Left ventricle myocardium superior (tissue), 1 donor: ENCODE results near the gene BTG2. TPM values are rescaled to one million over a fixed set of nuclear protein-coding genes. Genes with fewer than 3 reads are reported as not detected.
A peak's percentile ranks its signal among the peaks of the same experiment; 100 is the strongest.

Source experiments
- ATAC-seq: fragments of 200-7000 bp; cut with Tn5 transposase; one replicate; pipeline ENCODE4 v1.9.1; 2020; ENCODE audit warnings: mild to moderate bottlenecking, moderate library complexity
- DNase-seq: peaks from one replicate; pipeline ENCODE4 v3.0.0-alpha.2; 2020
- intact Hi-C: fragments of 100-400 bp; cut with micrococcal nuclease; formaldehyde crosslinking; loops from one replicate; pipeline ENCODE4 v1.11.0; 2022
- total RNA-seq: library from RNA; stranded (reverse); fragmentation: NEBNext Ultra II Directional; extraction: Animal tissue kit (Norgen Biotek cat#: 25700); gene quantifications from one replicate; pipeline ENCODE4 v1.2.1, GENCODE V29; 2021
- donor health status: DM: no; HTN: yes; CAD: no; lungs with severe emphysema.

The BTG2 gene
- total RNA-seq, 1 donor from 2014 or later, result 41.3 TPM

GRCh38 chr1:203274603-203275381 is 30.5 kb upstream of the BTG2 start:
- intact Hi-C loops, result loop anchor here (5.0 kb wide), 1 partner anchor 63 kb away; no protein-coding TSS in a partner anchor
- ATAC-seq, result peak; percentile 10
- no peak for DNase-seq

GRCh38 chr1:203275656-203276272 is 29.6 kb upstream of the BTG2 start:
- ATAC-seq, result no peak
- intact Hi-C loops, result no loop called here
- no peak for DNase-seq

DNA sequence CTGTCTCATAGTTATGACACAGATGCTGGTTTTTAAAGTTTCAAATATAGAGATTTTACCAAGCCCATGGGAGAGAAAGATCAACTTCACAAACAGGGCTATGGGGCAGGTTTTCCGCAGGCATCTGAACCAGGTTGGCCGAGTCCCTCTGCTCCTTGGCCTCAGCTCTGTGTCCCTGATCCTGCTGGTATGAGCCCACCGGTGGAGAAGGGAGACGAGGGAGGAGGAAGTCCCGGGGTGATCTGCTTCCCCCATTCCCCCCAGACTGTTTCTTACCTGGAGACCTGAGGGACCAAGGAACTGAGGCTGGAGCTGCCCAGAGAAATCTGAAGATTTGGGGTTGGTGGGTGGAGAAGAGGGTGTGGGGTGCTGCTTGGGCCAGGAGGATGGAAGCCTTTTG is 28.9 kb upstream of the BTG2 start:
- intact Hi-C loops, result no loop called here
- no peak for DNase-seq
- ATAC-seq, result no peak

DNA sequence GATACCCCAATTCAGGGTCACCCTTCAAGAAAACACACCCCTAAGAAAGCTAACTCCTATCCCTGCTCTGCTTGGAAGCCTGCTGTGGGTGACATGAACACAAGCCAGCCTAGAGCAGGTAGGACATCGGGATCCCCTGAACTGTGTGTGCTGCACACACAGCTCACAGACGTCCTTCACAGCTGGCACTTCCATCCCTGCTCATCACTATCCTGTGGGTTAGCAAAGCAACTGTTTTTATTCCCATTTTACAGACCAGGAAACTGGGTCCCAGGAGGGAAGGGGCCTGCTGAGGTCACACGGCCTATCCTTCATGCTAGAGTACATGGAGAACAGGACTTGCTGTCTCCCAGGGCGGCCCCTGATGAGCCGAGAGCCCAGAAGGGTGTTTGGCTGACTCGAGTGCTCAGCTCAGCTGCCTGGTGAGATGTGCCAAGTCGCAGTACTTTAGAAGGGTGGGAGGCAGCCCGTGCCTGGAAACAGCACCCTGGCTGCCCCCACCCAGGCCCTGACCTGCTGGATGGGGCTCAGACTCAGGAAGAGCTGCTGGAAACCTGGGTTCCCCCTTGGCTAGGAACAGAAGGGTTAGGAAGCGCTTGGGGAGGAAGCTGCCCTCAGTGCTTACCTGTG is 28.3 kb upstream of the BTG2 start:
- intact Hi-C loops, result no loop called here
- peak; percentile 17 for ATAC-seq
- DNase-seq, result peak; percentile 74

GRCh38 chr1:203278082-203278884 is 27.0 kb upstream of the BTG2 start:
- intact Hi-C loops, result no loop called here
- DNase-seq (peak; percentile 98), ATAC-seq (peak; percentile 85)

DNA sequence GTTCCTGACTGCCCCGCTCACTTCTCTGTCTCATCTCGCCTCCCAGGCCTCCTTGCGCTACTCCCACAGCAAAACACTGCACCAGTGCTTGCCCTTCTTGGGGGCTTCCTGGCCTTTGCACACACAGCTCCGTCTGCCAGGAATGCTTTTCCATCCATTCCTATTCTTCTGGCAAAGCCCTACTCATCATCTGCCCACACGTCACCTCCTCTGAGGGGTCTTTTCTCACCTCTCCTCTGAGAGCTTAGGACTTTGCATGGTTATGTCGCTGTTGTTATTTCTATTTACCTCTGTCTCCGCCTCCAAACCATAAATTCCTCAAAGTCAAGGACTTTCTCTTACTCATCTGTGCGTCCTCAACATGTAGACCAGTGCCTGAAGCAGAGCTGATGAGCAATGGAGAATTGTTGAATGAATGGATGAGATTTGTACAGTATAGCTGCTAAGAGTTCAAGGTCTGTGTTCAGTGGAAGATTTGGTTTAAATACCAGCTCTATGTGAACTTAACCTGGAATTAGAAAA is 26.4 kb upstream of the BTG2 start:
- intact Hi-C loops, result no loop called here
- no peak for DNase-seq
- no peak for ATAC-seq

DNA sequence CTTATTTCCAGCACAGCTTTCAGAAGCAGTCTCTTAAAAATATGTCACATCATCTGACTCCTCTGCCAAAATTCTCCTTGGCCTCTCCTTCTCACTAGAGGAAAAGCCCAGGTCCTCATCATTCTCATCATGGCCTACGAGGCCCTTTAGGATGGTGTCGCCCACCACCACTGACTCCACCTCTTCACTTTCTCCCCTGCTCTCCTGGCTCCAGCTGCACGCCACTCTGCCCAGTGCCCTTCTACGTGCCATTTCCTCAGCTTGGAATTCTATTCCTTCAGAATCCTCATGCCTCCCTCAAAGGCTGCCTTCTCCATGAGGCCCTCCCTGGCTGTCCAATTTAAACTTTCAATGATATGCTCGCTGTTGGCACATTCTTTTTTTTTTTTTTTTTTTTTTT is 25.3 kb upstream of the BTG2 start:
- intact Hi-C loops, result no loop called here
- DNase-seq (no peak), ATAC-seq (no peak)

DNA sequence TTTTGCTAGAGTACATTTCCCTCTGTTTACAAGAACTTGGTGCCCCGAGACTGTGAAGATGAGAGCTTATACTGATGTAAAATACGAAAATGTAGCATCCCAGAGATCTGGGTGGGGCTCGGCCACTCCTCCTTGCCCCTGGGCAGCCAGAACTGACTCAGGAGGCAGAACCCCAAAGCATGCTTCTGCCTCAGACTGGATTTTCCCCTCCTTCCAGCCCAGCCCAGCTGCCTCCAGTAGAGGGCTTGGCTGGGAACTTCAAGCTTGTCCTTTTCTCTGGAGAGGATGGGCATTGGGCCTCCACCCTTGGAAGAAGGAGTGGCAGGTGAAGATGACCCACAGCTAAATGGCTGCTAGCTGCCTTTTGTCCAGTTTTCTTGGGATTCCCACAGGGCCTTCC is 24.3 kb upstream of the BTG2 start:
- ATAC-seq (no peak), DNase-seq (no peak)
- intact Hi-C loops, result no loop called here

GRCh38 chr1:203281851-203282661 is 23.3 kb upstream of the BTG2 start:
- ATAC-seq, result no peak
- peak; percentile 34 for DNase-seq
- intact Hi-C loops, result no loop called here

DNA sequence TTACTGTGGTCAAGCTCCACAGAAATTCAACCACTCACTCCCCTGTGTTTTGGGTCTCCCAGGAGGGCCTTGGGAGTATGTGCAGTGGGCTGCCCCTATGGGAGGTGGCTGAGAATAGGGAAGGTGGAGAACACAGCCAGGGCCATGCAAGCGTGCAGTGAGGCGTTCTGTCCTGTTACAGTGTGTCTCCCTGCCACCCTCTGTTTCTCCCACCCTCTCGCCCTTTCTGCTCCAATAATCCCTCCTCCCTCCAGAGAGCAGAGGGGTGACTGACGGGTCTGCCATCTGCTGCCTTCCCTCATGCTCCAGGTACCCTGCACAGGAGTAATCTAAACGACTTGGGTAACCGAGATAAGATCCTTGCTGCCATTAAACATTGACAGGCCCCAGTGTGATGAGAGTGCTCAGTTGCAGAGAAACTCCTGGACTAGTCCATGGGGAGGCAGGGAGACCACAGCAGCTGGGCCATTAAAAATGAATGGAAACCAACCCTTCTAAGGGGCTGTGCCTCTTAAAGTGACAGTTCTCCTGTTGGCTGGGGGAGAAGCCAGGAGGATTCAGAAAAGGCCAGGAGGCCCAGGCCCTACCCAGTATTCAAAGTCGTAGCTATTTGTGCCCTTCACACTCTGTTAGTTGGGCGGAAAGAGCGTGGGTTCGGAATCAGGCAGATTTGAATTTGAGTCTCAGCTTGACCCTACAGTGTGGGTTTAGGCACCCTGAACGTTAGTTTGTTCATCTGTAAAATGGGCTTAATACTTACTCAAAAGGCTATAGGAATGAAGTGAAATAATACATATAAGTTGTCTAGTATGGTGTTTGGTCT is 22.4 kb upstream of the BTG2 start:
- intact Hi-C loops, result no loop called here
- no peak for ATAC-seq
- no peak for DNase-seq

- DNase-seq (no peak), ATAC-seq (no peak)
- intact Hi-C loops, result no loop called here
Observed at GRCh38 chr1:203283597-203283996, 21.7 kb upstream of the BTG2 start.

DNA sequence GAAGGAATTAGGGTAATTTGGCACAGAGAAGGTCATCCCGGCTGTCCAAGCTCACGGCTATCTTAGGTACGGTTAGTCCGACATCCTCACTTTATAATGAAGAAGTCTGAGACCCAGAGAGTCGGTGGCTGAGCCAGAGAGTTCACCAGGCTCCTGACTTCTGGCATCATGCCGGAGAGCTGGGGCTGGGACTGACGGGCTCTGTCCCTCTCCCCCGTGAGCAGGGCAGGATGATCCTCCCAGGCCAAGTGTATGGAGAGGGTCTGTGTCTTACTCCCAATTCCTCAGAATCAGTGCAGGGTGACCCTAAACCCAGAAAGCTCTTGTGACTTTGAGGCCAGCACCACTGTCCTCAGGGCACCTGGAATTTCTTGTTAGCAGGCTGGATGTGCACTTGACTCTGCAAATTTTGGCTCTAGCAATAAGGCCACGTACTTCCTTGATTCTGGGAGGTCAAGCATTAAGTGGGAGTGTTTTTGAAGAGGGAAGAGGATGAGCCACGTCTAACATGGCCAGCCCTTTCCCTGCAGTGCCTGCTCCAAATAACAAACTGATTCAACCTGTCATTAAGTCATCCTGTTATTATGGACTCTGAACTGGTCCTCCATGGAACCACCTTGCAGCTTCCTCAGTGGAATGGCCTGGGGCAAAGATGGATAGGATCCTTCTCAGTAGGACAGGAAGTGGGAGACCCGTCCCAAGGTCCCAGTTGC is 20.8 kb upstream of the BTG2 start:
- ATAC-seq, result no peak
- intact Hi-C loops, result no loop called here
- DNase-seq, result no peak

DNA sequence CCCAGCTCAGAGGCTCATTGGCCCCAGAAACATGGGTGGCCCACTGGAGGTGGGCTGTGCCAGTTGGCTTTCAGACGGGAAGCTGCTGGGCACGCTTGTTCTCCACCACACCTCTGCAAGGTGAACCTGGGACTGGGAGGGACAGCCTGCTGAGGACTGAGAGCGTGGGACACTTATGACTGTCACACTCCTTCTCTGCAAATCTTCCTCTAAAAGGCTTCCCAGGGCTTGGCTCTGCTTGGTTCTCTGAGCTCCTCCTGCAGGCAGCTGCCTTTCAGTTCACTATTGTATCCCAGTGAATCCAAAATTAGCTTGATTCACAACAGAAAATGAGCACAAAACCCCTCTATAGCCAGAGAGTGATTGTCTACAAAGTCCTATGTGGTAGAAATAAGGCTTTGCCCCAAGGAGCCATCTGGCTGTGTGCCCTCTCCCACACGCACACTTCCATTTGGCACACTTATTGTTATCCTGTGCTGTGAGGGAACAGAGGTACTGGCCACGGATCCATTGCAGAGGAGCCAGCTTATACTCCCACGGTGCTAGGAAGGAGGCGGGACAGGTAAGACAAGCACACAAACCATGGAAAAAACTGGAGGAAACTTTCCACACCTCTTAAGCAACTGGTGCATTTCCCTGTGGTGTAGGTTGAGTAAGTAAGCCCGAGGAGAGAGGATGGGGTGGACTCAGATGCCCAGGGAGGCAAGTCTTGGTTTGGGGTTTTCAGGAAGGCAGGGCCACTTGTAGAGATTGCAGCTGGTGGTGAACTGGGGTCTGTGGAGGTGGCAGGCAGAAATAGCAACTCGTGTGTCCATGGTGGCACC is 18.9 kb upstream of the BTG2 start:
- intact Hi-C loops, result no loop called here
- ATAC-seq (no peak), DNase-seq (peak; percentile 37)

DNA sequence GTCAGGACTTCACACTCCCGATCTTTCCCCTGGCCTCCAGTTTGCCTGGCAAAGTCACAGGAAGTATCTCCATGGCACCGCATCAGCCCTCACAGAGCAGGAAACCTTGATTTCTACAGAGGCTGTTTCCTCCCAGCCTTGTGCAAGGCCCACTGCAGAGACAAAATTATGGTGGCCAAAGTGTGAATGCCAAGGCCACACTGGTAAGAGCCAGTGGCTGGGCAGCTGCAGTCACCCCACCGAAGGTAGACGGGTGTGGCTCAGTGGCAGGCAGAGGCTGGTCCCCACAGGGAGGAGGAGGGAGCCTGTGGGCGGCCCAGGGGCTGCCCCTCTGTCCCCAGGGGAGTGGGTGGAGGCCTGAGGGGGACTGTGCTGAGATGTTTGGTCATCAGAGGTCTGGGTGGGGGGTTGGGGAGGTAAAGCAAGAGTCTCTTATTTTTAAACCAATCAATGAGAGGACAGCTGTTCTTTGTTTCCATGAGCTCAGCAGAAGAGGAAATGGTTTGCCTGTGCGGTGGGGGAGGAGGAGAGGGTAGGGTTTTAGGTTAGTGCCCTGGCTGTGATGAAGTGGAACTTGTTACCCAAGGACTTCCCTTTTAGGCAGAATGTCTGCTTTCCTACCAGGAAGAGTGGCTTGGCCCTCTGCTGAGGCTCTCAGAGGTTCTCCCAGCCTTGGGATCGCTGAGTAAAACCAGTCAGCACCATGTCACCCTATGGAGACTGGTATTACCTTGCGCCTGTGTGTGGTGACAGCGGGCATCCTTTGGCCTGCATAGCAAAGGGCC is 18.0 kb upstream of the BTG2 start:
- ATAC-seq (peak; percentile 41), DNase-seq (peak; percentile 64)
- intact Hi-C loops, result no loop called here

- ATAC-seq (no peak), DNase-seq (no peak)
- intact Hi-C loops, result no loop called here
Observed at GRCh38 chr1:203287898-203288297, 17.4 kb upstream of the BTG2 start.

GRCh38 chr1:203288400-203288799 is 16.9 kb upstream of the BTG2 start:
- intact Hi-C loops, result no loop called here

More at GRCh38 chr1:203288400-203288799, 16.9 kb upstream of the BTG2 start:
- ATAC-seq (no peak), DNase-seq (no peak)
